ENCODE data around the gene SLC6A9.

Gene SLC6A9

DNA sequence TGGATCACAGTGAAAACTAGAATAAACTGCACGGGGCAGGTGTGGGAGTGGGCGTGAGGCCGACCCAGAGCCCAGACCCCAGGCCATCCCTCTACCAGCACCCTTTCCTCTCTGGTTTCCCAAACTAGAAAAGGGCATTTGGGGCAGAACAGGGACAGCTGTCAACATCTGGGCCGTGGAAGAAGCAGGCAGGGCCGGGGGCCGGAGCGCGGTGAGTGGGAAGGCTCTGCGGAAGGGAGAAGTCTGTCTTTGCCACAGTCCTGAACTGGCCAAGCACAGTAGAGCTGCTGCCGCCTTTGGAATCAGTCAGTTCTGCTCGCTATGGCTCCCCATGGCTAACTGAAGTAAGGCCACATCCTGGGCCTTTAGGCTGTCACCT is 33.3 kb downstream of the SLC6A9 start:
- no peak for DNase-seq

DNA sequence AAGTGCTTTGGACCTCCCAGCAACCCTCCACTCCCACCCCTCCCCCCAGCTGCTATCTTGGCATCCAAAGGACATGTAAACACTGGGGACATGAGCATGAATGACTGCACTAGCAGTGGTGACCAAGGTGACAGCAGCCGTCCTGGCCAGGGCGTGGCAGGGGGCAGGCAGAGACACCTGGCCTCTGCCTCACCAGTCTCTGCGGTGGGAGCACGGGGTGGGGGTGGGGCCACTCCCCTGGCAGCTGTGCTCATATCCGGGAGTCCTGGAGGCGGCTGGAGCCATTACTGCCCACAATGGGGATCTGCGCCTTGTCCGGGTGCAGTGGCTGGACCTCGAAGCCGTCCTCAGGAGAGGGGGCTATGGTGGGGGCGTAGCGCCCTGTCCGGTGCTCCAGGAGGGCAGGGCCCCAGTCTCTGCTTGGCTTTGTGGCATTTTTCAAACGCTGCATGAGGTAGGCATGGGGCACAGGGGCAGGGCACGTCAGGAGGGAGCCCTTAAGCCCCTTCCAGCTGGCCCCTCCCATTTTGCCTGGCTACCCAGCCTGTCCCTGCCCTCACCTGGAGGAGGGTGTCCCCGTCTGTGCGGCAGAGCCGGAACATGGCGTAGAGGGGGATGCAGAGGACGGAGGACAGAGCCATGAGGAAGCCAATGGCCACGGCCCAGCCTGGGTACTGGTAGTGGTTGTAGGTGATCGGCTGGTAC is 33.8 kb downstream of the SLC6A9 start:
- no peak for DNase-seq

GRCh38 chr1:43996733-43997115 is 34.5 kb downstream of the SLC6A9 start:
- DNase-seq: no peak

DNA sequence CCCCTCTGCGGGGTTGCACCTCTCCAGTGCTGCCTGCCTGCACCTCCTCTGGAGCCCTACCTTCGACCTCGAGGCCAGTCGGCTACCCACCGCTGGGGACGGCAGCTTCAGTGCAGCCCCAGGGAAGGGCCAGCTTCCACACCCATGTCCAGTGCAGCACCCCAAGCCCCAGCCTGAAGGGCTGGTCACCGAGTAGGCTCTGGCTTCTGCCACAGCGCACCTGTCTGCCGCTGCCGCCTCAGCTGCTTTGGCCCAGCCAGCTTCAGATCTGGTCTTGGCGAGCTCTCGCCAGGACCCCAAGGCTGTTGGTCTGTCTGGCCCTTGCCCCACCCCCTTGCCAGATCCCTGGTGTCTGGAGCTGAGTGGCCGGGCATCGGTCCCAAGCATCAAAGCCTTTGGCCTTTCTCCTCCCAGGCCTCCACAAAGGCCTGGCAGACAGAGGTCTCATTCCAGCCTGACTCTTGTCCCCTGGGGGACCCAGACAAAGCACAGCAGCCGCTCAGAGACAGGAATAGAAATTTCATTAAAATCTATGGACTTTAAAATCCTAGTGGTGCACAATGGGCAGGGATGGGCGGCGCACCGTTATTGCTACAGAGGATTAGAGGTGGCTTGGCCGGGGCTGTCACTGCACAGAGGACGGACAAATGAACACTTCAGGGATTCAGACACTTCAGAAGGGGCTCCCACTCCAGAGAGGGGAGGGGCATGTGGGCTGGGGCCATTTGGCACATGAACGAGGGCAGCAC is 35.1 kb downstream of the SLC6A9 start:
- no peak for DNase-seq

- no peak for DNase-seq
Observed at GRCh38 chr1:43994794-43995790, 36.2 kb downstream of the SLC6A9 start.

GRCh38 chr1:43994071-43994470 is 37.2 kb downstream of the SLC6A9 start:
- DNase-seq: no peak

DNA sequence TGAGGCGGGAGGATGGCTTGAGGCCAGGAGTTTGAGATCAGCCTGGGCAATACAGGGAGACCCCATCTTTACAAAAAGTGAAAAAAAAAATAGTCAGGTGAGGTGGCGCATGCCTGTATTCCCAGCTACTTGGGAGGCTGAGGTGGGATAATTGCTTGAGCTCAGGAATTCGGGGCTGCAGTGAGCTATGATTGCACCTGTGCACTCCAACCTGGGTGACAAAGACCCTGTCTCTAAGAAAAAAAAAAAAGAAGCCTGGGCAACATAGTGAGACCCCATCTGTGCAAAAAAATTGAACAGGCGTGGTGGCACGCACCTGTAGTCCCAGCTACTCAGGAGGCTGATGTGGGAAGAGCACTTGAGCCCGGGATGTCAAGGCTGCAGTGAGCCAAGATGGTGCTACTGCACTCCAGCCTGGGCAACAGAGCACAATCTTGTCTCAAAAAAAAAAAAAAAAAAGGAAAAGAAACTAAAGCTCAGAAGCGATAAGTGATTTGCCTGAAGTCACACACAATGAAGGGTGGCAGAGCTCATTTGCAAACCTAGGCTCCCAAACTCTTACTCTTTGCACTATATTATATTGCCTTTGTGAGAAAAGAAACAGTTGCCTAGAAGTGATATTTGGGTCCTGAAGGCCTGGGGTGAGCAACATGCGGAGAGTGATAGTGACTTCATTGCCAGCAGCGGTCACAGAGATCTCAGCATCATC is 37.9 kb downstream of the SLC6A9 start:
- DNase-seq: no peak

DNA sequence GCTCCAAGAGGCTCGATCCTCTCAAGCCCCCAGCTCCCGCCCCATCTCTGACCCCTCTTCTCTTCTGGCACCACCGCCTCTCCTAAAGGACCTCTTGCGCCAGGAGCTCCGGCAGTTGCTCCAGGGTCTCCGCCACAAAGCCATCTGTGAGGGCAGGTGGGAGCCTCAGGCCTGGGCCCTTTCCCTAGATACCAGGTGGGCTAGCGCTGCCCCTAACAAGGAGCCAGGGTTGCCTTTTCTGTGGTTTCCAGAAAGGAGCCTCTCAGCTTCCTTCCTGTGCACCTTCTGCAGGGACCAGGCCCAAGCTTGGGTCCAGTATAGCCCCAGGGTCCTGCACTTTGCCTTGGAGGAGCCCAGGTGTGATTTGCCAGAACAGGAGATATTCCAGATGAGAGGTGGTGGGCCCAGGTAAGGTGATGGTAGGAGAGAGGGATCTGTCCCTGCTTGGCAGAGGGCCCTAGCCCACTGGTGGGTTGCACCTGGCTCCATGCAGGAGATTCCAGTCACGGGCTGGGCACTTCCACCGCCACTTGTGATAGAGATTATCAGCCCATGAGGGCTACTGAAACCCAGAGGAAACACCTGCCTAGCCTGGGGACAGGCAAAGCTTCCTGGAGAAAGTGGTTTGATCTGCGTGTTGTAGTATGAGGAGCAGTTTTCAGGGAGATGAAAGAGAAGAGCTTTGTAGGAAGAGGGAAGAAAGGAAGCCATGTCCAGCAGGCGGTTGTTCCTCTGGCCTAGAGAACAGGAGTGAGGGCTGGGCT is 38.8 kb downstream of the SLC6A9 start:
- DNase-seq: no peak

DNA sequence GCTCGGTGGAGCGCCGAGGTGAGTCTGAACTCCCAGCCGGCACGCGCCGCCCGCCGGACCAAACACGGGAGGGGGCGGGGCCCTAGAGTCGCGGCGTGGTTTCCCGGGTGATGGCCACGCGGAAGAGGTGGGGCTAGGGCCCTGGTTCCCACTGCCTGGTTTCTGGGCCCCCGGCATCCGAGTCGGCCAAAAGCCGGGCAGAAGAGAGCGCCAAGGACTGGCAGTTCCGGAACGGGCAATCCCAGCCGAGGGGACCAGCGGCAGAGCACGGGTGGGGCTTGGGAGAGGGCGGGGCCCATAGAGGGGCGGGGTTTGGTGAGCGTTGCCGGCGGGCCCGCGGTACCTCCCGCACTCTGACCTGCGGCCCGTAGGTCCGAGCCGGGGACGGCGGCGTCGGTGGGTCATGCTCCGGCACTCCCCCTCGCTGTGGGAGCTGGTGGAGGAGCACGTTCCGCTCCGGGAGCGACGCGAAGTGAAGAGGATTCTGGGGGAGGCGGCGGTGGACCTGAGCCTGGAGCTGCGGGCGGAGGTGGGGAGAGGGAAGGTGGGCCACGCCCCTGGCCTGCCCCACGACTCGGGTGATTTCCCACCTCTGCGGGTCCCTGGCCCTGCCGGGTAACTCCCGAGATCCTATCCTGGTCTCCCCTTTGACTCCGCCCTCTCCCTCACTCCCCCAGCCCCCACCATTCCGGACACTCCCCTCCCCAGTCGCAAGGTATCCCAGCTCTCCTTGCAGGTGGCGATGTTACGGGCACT is 39.6 kb downstream of the SLC6A9 start, which contains the start of gene CCDC24:
CCDC24 (plus strand) TSS at position 124 of the 756 bp plus-strand sequence; CDS start at position 404, 280 bp downstream.
- peak; percentile 20 to 65 (median 38) for DNase-seq

- DNase-seq: no peak
Observed at GRCh38 chr1:43991200-43991475, 40.1 kb downstream of the SLC6A9 start.

GRCh38 chr1:43990271-43991199 is 40.7 kb downstream of the SLC6A9 start:
- DNase-seq: no peak

GRCh38 chr1:43987159-43987902 is 43.9 kb downstream of the SLC6A9 start:
- no peak for DNase-seq

DNA sequence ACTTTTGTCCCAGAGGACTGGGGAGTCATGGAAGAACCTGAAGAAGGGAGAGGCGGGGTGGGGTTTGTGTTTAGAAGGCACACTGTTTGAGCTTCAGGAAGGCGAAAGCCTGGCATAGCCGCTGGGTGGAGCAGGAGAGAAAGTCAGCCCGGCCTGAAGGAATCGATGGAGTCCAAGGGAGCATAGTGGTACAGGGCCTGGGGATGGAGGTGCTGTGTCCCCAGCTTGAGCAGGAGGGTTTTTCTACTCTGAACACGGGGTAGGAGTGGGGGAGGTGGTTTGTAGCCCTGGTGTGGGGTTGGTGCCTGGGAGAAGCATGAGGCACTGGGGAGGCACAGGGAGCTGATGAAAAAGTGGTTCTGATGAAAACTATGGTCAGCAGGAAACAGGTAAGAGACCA is 44.5 kb downstream of the SLC6A9 start:
- no peak for DNase-seq

DNA sequence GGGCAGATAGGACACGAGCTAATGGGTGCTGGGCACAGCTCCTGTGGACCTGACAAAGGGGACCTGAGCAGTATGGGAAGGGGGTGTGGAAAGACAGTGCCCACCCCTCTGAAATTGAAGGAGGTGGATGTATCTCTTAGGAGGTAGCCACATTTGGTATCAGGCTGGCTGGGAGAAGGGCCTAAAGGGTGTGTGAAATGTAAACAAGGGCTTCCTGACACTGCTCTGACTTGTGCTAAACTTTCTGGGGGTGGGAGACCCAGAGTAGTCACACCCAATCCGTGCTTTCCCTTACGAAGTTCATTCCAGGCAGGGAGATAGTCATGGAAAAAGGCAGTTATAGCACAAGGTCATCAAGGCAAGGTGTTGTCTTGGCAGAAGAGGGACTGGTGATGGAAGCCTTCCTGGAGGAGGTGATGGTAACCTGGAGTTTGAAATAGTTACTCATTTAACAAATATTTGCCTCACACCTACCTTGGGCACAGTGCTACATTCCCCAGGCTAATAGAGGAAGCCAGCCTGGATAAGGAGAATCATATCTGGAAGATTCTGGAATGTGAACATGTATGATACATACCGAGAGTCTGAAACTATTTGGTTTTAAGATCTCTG is 45.2 kb downstream of the SLC6A9 start:
- DNase-seq: no peak

GRCh38 chr1:43984855-43985254 is 46.4 kb downstream of the SLC6A9 start:
- no peak for DNase-seq

DNA sequence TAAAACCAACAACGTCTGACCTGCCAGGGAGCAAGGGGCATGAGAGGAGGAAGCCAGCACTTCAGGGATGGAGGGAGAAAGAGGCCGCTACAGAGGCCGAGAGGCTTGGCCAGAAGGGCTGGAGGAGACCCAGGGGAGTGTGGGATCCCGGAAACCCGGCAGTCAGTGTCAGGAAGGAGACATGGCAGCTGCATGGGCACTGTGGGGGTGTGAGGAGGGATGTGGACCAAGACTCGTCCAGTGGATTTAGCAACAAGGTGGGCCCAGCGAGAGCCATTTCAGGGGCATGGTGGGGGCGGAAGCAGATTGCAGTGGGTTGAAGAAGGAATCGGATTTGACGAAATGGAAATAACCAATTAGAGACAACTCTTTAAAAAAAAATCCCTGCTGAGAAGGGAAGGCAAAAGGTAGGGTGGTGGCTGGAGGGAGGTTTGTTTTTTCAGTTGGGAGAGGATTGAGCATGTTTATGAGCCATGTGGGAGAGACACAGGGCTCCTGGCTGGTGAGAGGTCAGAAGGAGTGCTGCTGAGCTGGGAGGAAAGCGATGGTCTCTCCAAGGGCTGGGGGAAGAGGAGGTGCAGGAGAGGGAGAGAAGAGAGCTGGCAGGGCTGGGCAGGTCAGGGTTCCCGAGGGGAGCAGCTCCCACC is 47.9 kb downstream of the SLC6A9 start:
- no peak for DNase-seq

DNA sequence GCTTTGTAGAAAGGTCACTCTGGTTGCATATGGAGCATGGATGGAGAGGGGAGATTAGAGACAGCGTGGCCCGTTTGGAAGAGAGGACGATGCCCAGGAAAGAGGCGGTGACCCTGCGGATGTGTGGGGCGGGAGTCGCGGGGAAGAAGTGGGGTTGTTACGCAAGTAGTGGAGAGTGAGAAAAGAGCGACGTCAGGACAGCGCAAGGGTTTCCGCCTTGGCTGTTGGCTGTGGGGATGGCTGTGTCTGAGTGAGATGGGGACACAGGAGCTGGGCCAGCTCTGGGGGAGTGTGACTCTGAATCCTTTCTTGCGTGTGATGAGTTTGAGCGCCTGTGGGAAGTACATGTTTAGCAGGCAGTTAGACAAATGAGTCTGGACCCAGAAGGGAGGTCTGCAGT is 48.5 kb downstream of the SLC6A9 start:
- no peak for DNase-seq

DNA sequence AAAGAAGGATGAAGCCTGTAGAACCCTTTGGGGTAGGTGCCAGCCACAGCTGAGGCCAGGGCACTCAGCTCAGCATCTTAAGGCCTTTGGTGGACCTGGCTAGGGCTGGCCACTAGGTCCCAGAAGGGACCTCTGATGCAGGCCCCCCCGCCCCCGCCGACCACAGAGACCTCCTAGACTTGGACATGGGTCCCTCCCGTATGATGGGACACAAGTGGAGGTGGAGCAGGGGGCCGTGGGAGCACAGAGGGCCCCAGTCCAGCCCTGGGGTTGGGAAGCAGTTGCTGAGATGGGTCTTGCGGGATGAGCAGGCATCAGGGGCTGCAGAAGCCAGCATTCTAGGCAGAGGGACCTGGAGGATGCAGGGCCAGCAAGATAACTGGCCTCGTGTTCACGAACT is 49.0 kb downstream of the SLC6A9 start:
- no peak for DNase-seq

All from activated naive CD4-positive, alpha-beta T cell (primary cell).